Left ventricle myocardium inferior (tissue), 1 donor: ENCODE measurements around the gene LCN6. TPM values are rescaled to one million over a fixed set of nuclear protein-coding genes. Genes with fewer than 3 reads are reported as not detected.
"Not testable (repeated sequence)": the region's sequence is repeated elsewhere in the genome, so short reads cannot be mapped to it uniquely, and the experiment has no call there.

Experiments
- DNase-seq: peaks from one replicate; pipeline ENCODE4 v3.0.0-alpha.2; 2020
- H3K27ac ChIP-seq: fragments of 200-600 bp; replicated peaks from 2 replicates; pipeline ENCODE4 v1.8.0; 2021
- H3K27me3 ChIP-seq: fragments of 200-600 bp; 2 replicates; pipeline ENCODE4 v1.8.0; 2021; ENCODE audit warnings: low read depth
- H3K36me3 ChIP-seq: fragments of 200-600 bp; 2 replicates; pipeline ENCODE4 v1.8.0; 2021
- H3K4me1 ChIP-seq: fragments of 200-600 bp; 2 replicates; pipeline ENCODE4 v1.8.0; 2021
- H3K4me3 ChIP-seq: fragments of 200-600 bp; 2 replicates; pipeline ENCODE4 v1.8.0; 2021; ENCODE audit warnings: mild to moderate bottlenecking, moderate library complexity
- H3K9me3 ChIP-seq: fragments of 200-600 bp; replicated peaks from 2 replicates; pipeline ENCODE4 v1.8.0; 2021
- CTCF ChIP-seq: fragments of 200-600 bp; IDR thresholded peaks from 2 replicates; pipeline ENCODE4 v1.8.0; 2021; ENCODE audit warnings: antibody characterized with exemption, mild to moderate bottlenecking, borderline replicate concordance
- intact Hi-C: fragments of 100-400 bp; cut with micrococcal nuclease; formaldehyde crosslinking; loops from one replicate; pipeline ENCODE4 v1.11.0; 2022
- total RNA-seq: library from RNA; stranded (reverse); fragmentation: NEBNext Ultra II Directional; extraction: Animal tissue kit (Norgen Biotek cat#: 25700); gene quantifications from one replicate; pipeline ENCODE4 v1.2.1, GENCODE V29; 2021
- donor health status: DM: no; HTN: yes; CAD: no; lungs with severe emphysema.

Gene LCN6
- total RNA-seq, 1 donor from 2014 or later: 14.6 TPM

DNA sequence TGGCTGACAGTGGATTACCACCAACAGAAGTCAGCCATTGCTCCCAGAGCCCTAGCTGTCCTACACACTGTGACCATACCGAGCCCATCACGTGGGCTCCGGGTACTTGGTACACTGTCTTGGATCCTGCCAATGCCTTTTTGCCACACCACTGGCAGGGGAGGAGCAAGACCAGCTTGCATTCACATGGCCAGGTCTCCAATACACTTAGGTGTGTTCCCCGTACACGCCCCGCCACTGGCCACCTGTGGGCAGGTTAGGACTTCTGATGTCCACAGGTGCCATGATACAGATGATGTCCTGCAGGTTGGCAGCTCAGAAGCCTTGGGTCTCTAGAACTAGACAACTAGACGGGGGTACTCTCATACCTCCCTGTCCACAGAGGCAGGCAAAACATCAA lies 41.3 kb downstream of the LCN6 start:
- no peak for TF ChIP-seq CTCF
- Histone ChIP-seq H3K36me3 (no peaks in the 10 kb centered on the region), H3K4me1 (peaks cover 8% of the 10 kb centered on the region), H3K9me3 (no peaks in the 10 kb centered on the region), H3K4me3 (no peak overlapping the region), H3K27ac (no peak overlapping the region), H3K27me3 (no peaks in the 10 kb centered on the region)
- intact Hi-C loops: no loop called here
- DNase-seq: no peak

DNA sequence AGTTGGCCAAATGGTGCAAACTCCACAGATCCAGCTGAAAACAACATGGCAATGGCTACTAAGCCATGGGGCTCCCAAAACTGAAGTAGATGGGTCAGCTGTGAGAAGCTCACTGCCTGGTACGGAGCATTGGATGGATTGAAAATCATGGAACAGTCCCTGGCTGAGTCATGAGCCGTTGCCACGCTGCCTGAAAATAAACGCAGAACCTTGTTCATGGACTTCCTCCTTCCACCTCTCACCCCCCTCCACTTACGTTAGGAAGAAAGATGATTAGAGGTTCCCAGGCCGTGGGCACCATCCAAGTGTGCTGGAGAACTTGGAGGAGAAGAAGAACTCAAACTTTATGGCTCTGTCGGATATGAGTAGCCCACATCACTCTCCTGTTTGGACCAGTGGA lies 42.8 kb downstream of the LCN6 start:
- DNase-seq: no peak
- no peak overlapping the region for H3K27ac ChIP-seq
- TF ChIP-seq CTCF: no peak
- peaks cover 12% of the 10 kb centered on the region for H3K27me3 ChIP-seq
- no peaks in the 10 kb centered on the region for H3K36me3 ChIP-seq
- intact Hi-C loops: no loop called here
- peaks cover 8% of the 10 kb centered on the region for H3K4me1 ChIP-seq
- H3K9me3 ChIP-seq: no peaks in the 10 kb centered on the region
- no peak overlapping the region for H3K4me3 ChIP-seq

DNA sequence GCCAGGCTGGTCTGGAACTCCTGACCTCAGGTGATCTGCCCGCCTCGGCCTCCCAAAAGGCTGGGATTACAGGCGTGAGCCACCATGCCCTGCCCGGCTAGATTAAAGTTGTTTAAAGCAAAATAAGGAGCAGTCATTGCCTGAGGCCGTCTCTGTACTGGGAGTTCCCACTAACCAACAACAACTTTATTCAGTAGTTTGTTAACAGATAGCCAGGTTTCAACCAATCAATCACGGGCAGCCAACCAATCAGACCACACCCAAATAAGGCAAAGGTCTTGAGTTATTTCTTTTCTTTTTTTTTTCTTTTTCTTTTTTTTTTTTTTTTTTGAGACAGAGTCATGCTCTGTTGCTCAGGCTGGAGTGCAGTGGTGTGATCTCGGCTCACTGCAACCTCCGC lies 43.6 kb downstream of the LCN6 start:
- H3K4me3 ChIP-seq, DNase-seq, H3K9me3 ChIP-seq, H3K27ac ChIP-seq, intact Hi-C loops, H3K36me3 ChIP-seq, H3K4me1 ChIP-seq: not testable (repeated sequence)
- H3K27me3 ChIP-seq: peaks cover 20% of the 10 kb centered on the region

- H3K9me3 ChIP-seq: no peaks in the 10 kb centered on the region
- peaks cover 22% of the 10 kb centered on the region for H3K27me3 ChIP-seq
- no peak for DNase-seq
- no peak for TF ChIP-seq CTCF
- no peaks in the 10 kb centered on the region for H3K36me3 ChIP-seq
- intact Hi-C loops: no loop called here
- no peak overlapping the region for H3K27ac ChIP-seq
- H3K4me3 ChIP-seq: no peak overlapping the region
- peaks cover 8% of the 10 kb centered on the region for H3K4me1 ChIP-seq
Observed at GRCh38 chr9:136703276-136703860, 45.0 kb downstream of the LCN6 start.

- no peak overlapping the region for H3K27ac ChIP-seq
- H3K27me3 ChIP-seq: peaks cover 22% of the 10 kb centered on the region
- no peaks in the 10 kb centered on the region for H3K36me3 ChIP-seq
- no peak overlapping the region for H3K4me3 ChIP-seq
- no peak for TF ChIP-seq CTCF
- no peak for DNase-seq
- no peaks in the 10 kb centered on the region for H3K9me3 ChIP-seq
- peaks cover 8% of the 10 kb centered on the region for H3K4me1 ChIP-seq
- intact Hi-C loops: no loop called here
Observed at GRCh38 chr9:136701668-136702053, 46.7 kb downstream of the LCN6 start.

- H3K9me3 ChIP-seq: no peaks in the 10 kb centered on the region
- no peak overlapping the region for H3K27ac ChIP-seq
- peaks cover 22% of the 10 kb centered on the region for H3K27me3 ChIP-seq
- TF ChIP-seq CTCF: no peak
- no peaks in the 10 kb centered on the region for H3K36me3 ChIP-seq
- DNase-seq: no peak
- intact Hi-C loops: no loop called here
- peaks cover 8% of the 10 kb centered on the region for H3K4me1 ChIP-seq
- peak overlapping the region; percentile 19 for H3K4me3 ChIP-seq
Observed at GRCh38 chr9:136700959-136701667, 47.2 kb downstream of the LCN6 start.
